HG03108 (cell line): ENCODE measurements around the gene RAP1A.
A peak's percentile ranks its signal among the peaks of the same experiment; 100 is the strongest.
"Not testable (repeated sequence)": the region's sequence is repeated elsewhere in the genome, so short reads cannot be mapped to it uniquely, and the experiment has no call there.

Experiments used
- ATAC-seq: cut with Tn5 transposase; IDR thresholded peaks from one replicate; pipeline ENCODE4 v1.9.1; 2021; ENCODE audit warnings: moderate library complexity; ENCODE audit not compliant: unreplicated experiment

RAP1A gene

GRCh38 chr1:111597426-111597825 is 22.2 kb upstream of the RAP1A start:
- no peak for ATAC-seq

- no peak for ATAC-seq
Observed at GRCh38 chr1:111598544-111598943, 21.0 kb upstream of the RAP1A start.

GRCh38 chr1:111599781-111600693 is 19.6 kb upstream of the RAP1A start:
- ATAC-seq: no peak

- peak; percentile 48 for ATAC-seq
Observed at GRCh38 chr1:111600886-111601386, 18.7 kb upstream of the RAP1A start.

- ATAC-seq: no peak
Observed at GRCh38 chr1:111602302-111602701, 17.3 kb upstream of the RAP1A start.

GRCh38 chr1:111602974-111603373 is 16.6 kb upstream of the RAP1A start:
- no peak for ATAC-seq

- no peak for ATAC-seq
Observed at GRCh38 chr1:111603979-111604378, 15.6 kb upstream of the RAP1A start.

- no peak for ATAC-seq
Observed at GRCh38 chr1:111604931-111605330, 14.7 kb upstream of the RAP1A start.

- no peak for ATAC-seq
Observed at GRCh38 chr1:111605576-111605975, 14.0 kb upstream of the RAP1A start.

- not testable (repeated sequence) for ATAC-seq
Observed at GRCh38 chr1:111606457-111607215, 13.0 kb upstream of the RAP1A start.

- not testable (repeated sequence) for ATAC-seq
Observed at GRCh38 chr1:111608528-111608927, 11.1 kb upstream of the RAP1A start.

GRCh38 chr1:111611986-111612385 is 7.6 kb upstream of the RAP1A start:
- no peak for ATAC-seq

- ATAC-seq: peak; percentile 38
Observed at GRCh38 chr1:111615870-111616715, 3.5 kb upstream of the RAP1A start.

- ATAC-seq: no peak
Observed at GRCh38 chr1:111618081-111618480, 1.5 kb upstream of the RAP1A start.

- ATAC-seq: no peak
Observed at GRCh38 chr1:111618961-111619634, 491 bp upstream of the RAP1A start.

- ATAC-seq: no peak
Observed at GRCh38 chr1:111620441-111620971, 917 bp downstream of the RAP1A start.

GRCh38 chr1:111621050-111621449 is 1.5 kb downstream of the RAP1A start:
- ATAC-seq: no peak

GRCh38 chr1:111622166-111622565 is 2.6 kb downstream of the RAP1A start:
- ATAC-seq: no peak

GRCh38 chr1:111624382-111624781 is 4.8 kb downstream of the RAP1A start:
- ATAC-seq: no peak

- no peak for ATAC-seq
Observed at GRCh38 chr1:111625276-111625675, 5.7 kb downstream of the RAP1A start.
